GM21723 (cell line): Measurements from ENCODE around the gene HOXD8.

Source experiments
- ATAC-seq: cut with Tn5 transposase; IDR thresholded peaks from one replicate; pipeline ENCODE4 v1.9.1; 2021; ENCODE audit warnings: mild to moderate bottlenecking, moderate library complexity; ENCODE audit not compliant: unreplicated experiment

The HOXD8 gene

GRCh38 chr2:176128982-176129796 lies at the start of gene HOXD8:
HOXD8 (plus strand) TSS chr2:176129705; CDS start chr2:176130367, 662 bp downstream.
- ATAC-seq = no peak

GRCh38 chr2:176079831-176080539 lies 49.5 kb upstream of the HOXD8 start:
- ATAC-seq = no peak

- ATAC-seq = no peak
These were observed 48.7 kb upstream of the HOXD8 start for GRCh38 chr2:176080540-176081375.

- ATAC-seq = no peak
These were observed 48.1 kb upstream of the HOXD8 start for GRCh38 chr2:176081376-176081836.

- ATAC-seq = no peak
These were observed 47.5 kb upstream of the HOXD8 start for GRCh38 chr2:176081837-176082524.

GRCh38 chr2:176082525-176082823 lies 47.0 kb upstream of the HOXD8 start:
- no peak for ATAC-seq

GRCh38 chr2:176082824-176083751 lies 46.4 kb upstream of the HOXD8 start:
- no peak for ATAC-seq

GRCh38 chr2:176083796-176084261 lies 45.7 kb upstream of the HOXD8 start, which contains the start of gene EVX2:
EVX2 (minus strand) TSS chr2:176083962; CDS start chr2:176083776, 186 bp downstream.
- ATAC-seq = no peak

- ATAC-seq = no peak
These were observed 44.8 kb upstream of the HOXD8 start for GRCh38 chr2:176084611-176085119.

- no peak for ATAC-seq
These were observed 44.3 kb upstream of the HOXD8 start for GRCh38 chr2:176085120-176085788.

GRCh38 chr2:176085861-176086771 lies 43.4 kb upstream of the HOXD8 start:
- no peak for ATAC-seq

GRCh38 chr2:176087330-176088047 lies 42.0 kb upstream of the HOXD8 start:
- no peak for ATAC-seq

- no peak for ATAC-seq
These were observed 41.2 kb upstream of the HOXD8 start for GRCh38 chr2:176088048-176088936.

- no peak for ATAC-seq
These were observed 40.3 kb upstream of the HOXD8 start for GRCh38 chr2:176088937-176089842.

GRCh38 chr2:176089843-176090395 lies 39.6 kb upstream of the HOXD8 start:
- ATAC-seq = no peak
